K562 (cell line): ENCODE data around the gene NDUFAB1. TPM values are rescaled to one million over a fixed set of nuclear protein-coding genes. Genes with fewer than 3 reads are reported as not detected.

Experiments
- CBX1 ChIP-seq: sonication (generic); IDR thresholded peaks from 2 replicates; pipeline ENCODE4 v1.6.1; 2016; ENCODE audit warnings: antibody characterized with exemption, low read depth, mild to moderate bottlenecking
- CCNT2 ChIP-seq: IDR thresholded peaks from 2 replicates; pipeline ENCODE4 v1.6.1; 2011; ENCODE audit warnings: borderline replicate concordance, low read depth, mild to moderate bottlenecking, moderate library complexity, mixed read lengths, low read length; ENCODE audit not compliant: insufficient read length; ENCODE audit errors: extremely low read depth
- DPF2 ChIP-seq: fragments of 450-650 bp; IDR thresholded peaks from 2 replicates; pipeline ENCODE4 v1.6.1; 2016
- E2F8 ChIP-seq: fragments of 450-650 bp; IDR thresholded peaks from 2 replicates; pipeline ENCODE4 v1.7.1; 2018; ENCODE audit warnings: mild to moderate bottlenecking, low read depth; ENCODE audit not compliant: partially characterized antibody
- EGR1 ChIP-seq: fragments of 450-650 bp; conservative IDR thresholded peaks from 2 replicates; pipeline ENCODE4 v1.6.1; 2017; ENCODE audit warnings: mild to moderate bottlenecking
- FOXA3 ChIP-seq, 2 experiments: fragments of 450-650 bp in 1 of 2; sonication (generic) in 1 of 2; formaldehyde crosslinking; IDR thresholded peaks in 1 of 2; conservative IDR thresholded peaks in 1 of 2; 2 replicates each; pipeline versions ENCODE4 v1.4.0 to v1.8.0; 2020 to 2022; ENCODE audit warnings: mild to moderate bottlenecking in 2 of 2, missing genetic modification reagents in 1 of 2
- GTF2A2 ChIP-seq: IDR thresholded peaks from 2 replicates; pipeline ENCODE4 v1.6.1; 2016; ENCODE audit warnings: mild to moderate bottlenecking, missing genetic modification characterization, missing compliant biosample characterization
- JUND ChIP-seq, 2 experiments: IDR thresholded peaks; 2 replicates in 1 of 2; 3 replicates in 1 of 2; pipeline ENCODE4 v1.6.1; 2011; ENCODE audit warnings: borderline replicate concordance in 2 of 2, low read depth in 2 of 2, low read length in 2 of 2, improper control_type of control experiment in 1 of 2, missing biosample characterization in 1 of 2, missing genetic modification characterization in 1 of 2, missing genetic modification reagents in 1 of 2
- MTA3 ChIP-seq: fragments of 450-650 bp; formaldehyde crosslinking; IDR thresholded peaks from 2 replicates; pipeline ENCODE4 v1.6.1; 2017; ENCODE audit warnings: mild to moderate bottlenecking, borderline replicate concordance
- PML ChIP-seq: IDR thresholded peaks from 2 replicates; pipeline ENCODE4 v1.6.1; 2012; ENCODE audit warnings: low read length, inconsistent platforms
- POLR2AphosphoS5 ChIP-seq: IDR thresholded peaks from 2 replicates; pipeline ENCODE4 v1.6.1; 2011; ENCODE audit warnings: mild to moderate bottlenecking, low read depth, low read length, moderate library complexity; ENCODE audit not compliant: control insufficient read depth, insufficient read depth
- POLR2G ChIP-seq: fragments of 200-400 bp; formaldehyde crosslinking; IDR thresholded peaks from 2 replicates; pipeline ENCODE4 v1.6.1; 2017; ENCODE audit warnings: low read depth, mild to moderate bottlenecking, antibody characterized with exemption, low read length, moderate library complexity
- RBBP5 ChIP-seq: fragments of 200-600 bp; sonication (generic); IDR thresholded peaks from 2 replicates; pipeline ENCODE4 v1.6.1; 2012; ENCODE audit warnings: borderline replicate concordance, mild to moderate bottlenecking, low read length, control low read depth, inconsistent platforms; ENCODE audit not compliant: insufficient read depth, poor library complexity, severe bottlenecking
- RFX5 ChIP-seq: IDR thresholded peaks from 2 replicates; pipeline ENCODE4 v1.6.1; 2011; ENCODE audit warnings: low read depth, mild to moderate bottlenecking, improper control_type of control experiment, low read length
- SMARCA4 ChIP-seq: fragments of 450-650 bp; IDR thresholded peaks from 2 replicates; pipeline ENCODE4 v1.6.1; 2016
- TAF9B ChIP-seq: fragments of 450-650 bp; IDR thresholded peaks from 2 replicates; pipeline ENCODE4 v1.6.1; 2018; ENCODE audit warnings: mild to moderate bottlenecking; ENCODE audit not compliant: partially characterized antibody
- ZBTB9 ChIP-seq: fragments of 450-650 bp; formaldehyde crosslinking; IDR thresholded peaks from 2 replicates; pipeline ENCODE4 v1.4.0; 2020; ENCODE audit warnings: mild to moderate bottlenecking, moderate library complexity
- ZNF12 ChIP-seq: sonication (generic); formaldehyde crosslinking; IDR thresholded peaks from 2 replicates; pipeline ENCODE4 v1.4.0; 2020; ENCODE audit warnings: mild to moderate bottlenecking, missing genetic modification reagents
- ZNF239 ChIP-seq: fragments of 250-450 bp; sonication (Bioruptor Pico); IDR thresholded peaks from 2 replicates; pipeline ENCODE4 v1.4.0; 2020; ENCODE audit warnings: mild to moderate bottlenecking
- ZNF449 ChIP-seq: fragments of 250-450 bp; sonication (Bioruptor Pico); IDR thresholded peaks from 2 replicates; pipeline ENCODE4 v1.8.0; 2022; ENCODE audit warnings: moderate library complexity, mild to moderate bottlenecking, inconsistent platforms
- polyA plus RNA-seq, 8 experiments: library from polyadenylated mRNA; depleted of rRNA in 4 of 8; stranded (reverse) in 5 of 8; unstranded in 3 of 8; fragments of >200 nt; fragmentation: Nextera tagmentation in 2 of 8; fragmentation: Illumina TruSeq in 1 of 8; extraction: Ambion mirVana in 2 of 8; extraction: Trizol in 1 of 8; gene quantifications; 2 replicates each; pipeline versions ENCODE4 v1.2.1 to v1.2.3, GENCODE V29; 2011 to 2014; ENCODE audit warnings: inconsistent platforms in 1 of 8, missing spikeins in 1 of 8
- total RNA-seq, 7 experiments: library from RNA; depleted of rRNA in 6 of 7; stranded (reverse); fragments of >200 nt in 6 of 7; fragmentation: Illumina TruSeq in 2 of 7; extraction: Trizol in 2 of 7; gene quantifications; 2 replicates each; pipeline versions ENCODE4 v1.2.1 to v1.2.3, GENCODE V29; 2011 to 2021; ENCODE audit warnings: low replicate concordance in 1 of 7

NDUFAB1 gene
- total and polyA plus RNA-seq, 9 of the 15 experiments (the other 6 are each of a cell fraction or from before 2014, with no cell fraction given), result 123 to 481 (median 238) TPM

- 0 out of 2 replicates have a peak, but pooled peaks have one; percentile 17 for TF ChIP-seq RFX5
- TF ChIP-seq ZNF12 (CRISPR knock-in tag), result no peak
- peak; percentile 57; the same call in 1 of the 2 replicates for TF ChIP-seq PML
- peak; percentile 90 for TF ChIP-seq E2F8
- TF ChIP-seq MTA3, result peak; percentile 39; the same call in 1 of the 2 replicates
- TF ChIP-seq GTF2A2 (tag), result no peak
- TF ChIP-seq DPF2, result no peak
- TF ChIP-seq RBBP5, result peak; percentile 84
- TF ChIP-seq SMARCA4, result peak; percentile 6; the same call in 1 of the 2 replicates
- TF ChIP-seq ZNF449 (CRISPR knock-in tag), result no peak
- TF ChIP-seq JUND (IDR thresholded peaks at IDR 0.05; ENCODE audit: borderline replicate concordance, low read depth, low read length), result peak; percentile 82
- TF ChIP-seq JUND (tag; IDR thresholded peaks at IDR 0.05; ENCODE audit: borderline replicate concordance, low read depth, low read length), result peak; percentile 24; the same call in 1 of the 3 replicates
- TF ChIP-seq CCNT2, result peak; percentile 62
- TF ChIP-seq ZNF239, result no peak
- no peak for TF ChIP-seq CBX1
- peak; percentile 81 for TF ChIP-seq TAF9B
- no peak for TF ChIP-seq FOXA3 (CRISPR knock-in tag; conservative IDR thresholded peaks at IDR 0.05 in 1 of 2, IDR thresholded peaks at IDR 0.05 in 1 of 2)
- peak; percentile 68; the same call in 1 of the 2 replicates for TF ChIP-seq POLR2AphosphoS5
- TF ChIP-seq EGR1, result 0 out of 2 replicates have a peak, but pooled peaks have one; percentile 4
- TF ChIP-seq POLR2G, result peak; percentile 95
- peak; percentile 94; the same call in 1 of the 2 replicates for TF ChIP-seq ZBTB9 (CRISPR knock-in tag)
Observed at GRCh38 chr16:23640931-23641765, 45.0 kb upstream of the NDUFAB1 start, which contains the start of the genes DCTN5 and PALB2 (continued).
